ENCODE measurements around the gene CNKSR1.
A peak's percentile ranks its signal among the peaks of the same experiment; 100 is the strongest.

Gene CNKSR1

DNA sequence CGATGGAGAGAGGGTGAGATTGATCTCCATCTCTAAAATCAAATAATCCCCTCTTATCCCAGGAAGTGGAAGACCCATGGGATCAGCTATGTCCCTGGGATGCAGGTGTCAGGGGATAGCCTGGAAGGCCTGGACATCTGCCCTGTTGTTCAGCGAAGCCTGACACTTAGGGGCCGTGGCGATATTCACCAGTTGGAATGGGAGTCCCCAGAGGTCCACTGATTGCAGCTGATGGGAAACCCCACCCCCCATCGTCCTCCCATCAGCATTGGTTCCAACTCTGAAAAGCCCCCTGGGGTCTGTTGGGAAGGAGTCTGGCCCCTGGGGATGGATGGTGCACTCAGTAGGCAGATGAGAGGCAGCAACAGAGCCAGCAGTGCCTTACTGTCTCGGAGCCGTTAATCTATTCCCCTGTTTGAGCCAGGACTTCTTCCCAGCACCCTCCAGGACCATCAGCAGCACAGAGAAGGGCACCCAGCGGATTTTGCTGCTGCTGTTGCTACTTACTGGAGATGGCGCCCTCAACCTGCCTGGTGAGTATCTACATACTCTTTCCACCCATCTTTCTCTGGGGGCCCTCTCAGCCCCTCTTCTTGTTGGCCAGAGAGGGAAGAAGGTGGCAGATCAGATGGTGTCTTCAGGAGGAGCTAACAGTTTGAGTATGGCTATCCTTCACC is 26.5 kb downstream of the CNKSR1 start:
- TF ChIP-seq, protein P1, sequence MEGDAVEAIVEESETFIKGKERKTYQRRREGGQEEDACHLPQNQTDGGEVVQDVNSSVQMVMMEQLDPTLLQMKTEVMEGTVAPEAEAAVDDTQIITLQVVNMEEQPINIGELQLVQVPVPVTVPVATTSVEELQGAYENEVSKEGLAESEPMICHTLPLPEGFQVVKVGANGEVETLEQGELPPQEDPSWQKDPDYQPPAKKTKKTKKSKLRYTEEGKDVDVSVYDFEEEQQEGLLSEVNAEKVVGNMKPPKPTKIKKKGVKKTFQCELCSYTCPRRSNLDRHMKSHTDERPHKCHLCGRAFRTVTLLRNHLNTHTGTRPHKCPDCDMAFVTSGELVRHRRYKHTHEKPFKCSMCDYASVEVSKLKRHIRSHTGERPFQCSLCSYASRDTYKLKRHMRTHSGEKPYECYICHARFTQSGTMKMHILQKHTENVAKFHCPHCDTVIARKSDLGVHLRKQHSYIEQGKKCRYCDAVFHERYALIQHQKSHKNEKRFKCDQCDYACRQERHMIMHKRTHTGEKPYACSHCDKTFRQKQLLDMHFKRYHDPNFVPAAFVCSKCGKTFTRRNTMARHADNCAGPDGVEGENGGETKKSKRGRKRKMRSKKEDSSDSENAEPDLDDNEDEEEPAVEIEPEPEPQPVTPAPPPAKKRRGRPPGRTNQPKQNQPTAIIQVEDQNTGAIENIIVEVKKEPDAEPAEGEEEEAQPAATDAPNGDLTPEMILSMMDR (IDR thresholded peaks at IDR 0.05; ENCODE audit: extremely low read depth, insufficient read depth, missing control alignments), result peak; percentile 4
- in situ Hi-C loops (cut with MboI; ENCODE audit: low pct_unique_long_range_greater_than_20kb, low sequenced_read_pairs, unreplicated experiment), result no loop called here
- DNase-seq (ENCODE audit: low spot score), result no peak

DNA sequence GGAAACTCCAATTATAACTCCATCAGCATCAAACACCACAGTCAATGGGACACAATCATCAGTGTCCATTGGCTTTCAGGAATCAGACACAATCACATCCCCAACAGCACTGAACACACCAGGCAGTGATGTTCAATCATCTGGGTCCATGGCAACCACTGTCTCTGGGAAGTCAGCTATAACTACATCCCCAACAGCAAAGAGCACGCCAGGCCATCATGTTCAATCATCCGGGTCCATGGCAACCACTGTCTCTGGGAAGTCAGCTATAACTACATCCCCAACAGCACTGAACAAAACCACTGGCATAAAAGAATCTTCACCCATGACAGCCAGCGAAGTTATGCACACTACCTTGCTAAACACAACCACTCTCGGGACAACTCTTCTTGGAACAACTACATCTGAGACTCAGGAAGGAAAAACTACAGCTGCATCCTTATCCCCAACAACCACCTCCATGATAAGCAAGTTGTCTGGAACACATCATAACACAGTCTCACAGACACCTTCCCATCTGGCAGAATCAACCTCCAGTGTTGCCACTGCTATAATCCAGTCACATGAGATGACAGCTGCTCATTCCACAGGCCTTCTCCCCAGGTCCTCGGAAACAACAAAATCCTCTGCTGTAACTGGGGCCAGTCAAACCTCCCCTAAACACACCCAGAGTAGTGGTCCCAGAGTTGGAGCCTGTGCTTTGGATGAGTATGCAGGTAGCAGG is 33.0 kb downstream of the CNKSR1 start:
- no peak for DNase-seq (ENCODE audit: low spot score)
- TF ChIP-seq, protein P1 (IDR thresholded peaks at IDR 0.05; ENCODE audit: extremely low read depth, insufficient read depth, missing control alignments), result no peak
- in situ Hi-C loops (cut with MboI; ENCODE audit: low pct_unique_long_range_greater_than_20kb, low sequenced_read_pairs, unreplicated experiment), result no loop called here

- in situ Hi-C loops (cut with MboI; ENCODE audit: low pct_unique_long_range_greater_than_20kb, low sequenced_read_pairs, unreplicated experiment), result no loop called here
- DNase-seq (ENCODE audit: low spot score), result no peak
- TF ChIP-seq, protein P1 (IDR thresholded peaks at IDR 0.05; ENCODE audit: extremely low read depth, insufficient read depth, missing control alignments), result no peak
Measured at GRCh38 chr1:26212726-26213125, 35.4 kb downstream of the CNKSR1 start.

DNA sequence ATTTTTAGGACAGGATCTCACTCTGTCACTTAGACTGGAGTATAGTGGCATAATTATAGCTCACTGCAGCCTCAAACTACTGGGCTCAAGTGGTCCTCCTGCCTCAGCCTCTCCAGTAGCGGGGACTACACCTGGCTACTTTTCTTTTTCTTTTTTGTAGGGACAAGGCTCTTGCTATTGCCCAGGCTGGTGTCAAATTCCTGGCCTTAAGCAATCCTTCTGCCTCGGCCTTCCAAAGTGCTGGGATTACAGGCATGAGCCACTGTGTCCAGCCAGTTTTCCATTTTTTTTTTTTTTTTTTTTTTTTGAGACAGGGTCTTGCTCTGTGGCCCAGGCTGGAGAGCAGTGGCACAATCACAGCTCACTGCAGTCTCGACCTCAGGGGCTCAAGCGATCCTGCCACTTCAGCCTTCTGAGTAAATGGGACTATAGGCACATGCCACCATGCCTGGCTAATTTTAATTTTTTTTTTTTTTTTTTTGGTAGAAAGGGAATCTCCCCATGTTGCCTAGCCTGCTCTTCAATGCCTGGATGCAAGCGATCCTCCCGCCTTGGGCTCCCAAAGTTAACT is 36.1 kb downstream of the CNKSR1 start:
- TF ChIP-seq, protein P1 (IDR thresholded peaks at IDR 0.05; ENCODE audit: extremely low read depth, insufficient read depth, missing control alignments), result no peak
- no peak for DNase-seq (ENCODE audit: low spot score)
- in situ Hi-C loops (cut with MboI; ENCODE audit: low pct_unique_long_range_greater_than_20kb, low sequenced_read_pairs, unreplicated experiment), result no loop called here

- in situ Hi-C loops (cut with MboI; ENCODE audit: low pct_unique_long_range_greater_than_20kb, low sequenced_read_pairs, unreplicated experiment), result no loop called here
- DNase-seq (ENCODE audit: low spot score), result no peak
- TF ChIP-seq, protein P1 (IDR thresholded peaks at IDR 0.05; ENCODE audit: extremely low read depth, insufficient read depth, missing control alignments), result no peak
Measured at GRCh38 chr1:26215246-26215645, 38.0 kb downstream of the CNKSR1 start.

DNA sequence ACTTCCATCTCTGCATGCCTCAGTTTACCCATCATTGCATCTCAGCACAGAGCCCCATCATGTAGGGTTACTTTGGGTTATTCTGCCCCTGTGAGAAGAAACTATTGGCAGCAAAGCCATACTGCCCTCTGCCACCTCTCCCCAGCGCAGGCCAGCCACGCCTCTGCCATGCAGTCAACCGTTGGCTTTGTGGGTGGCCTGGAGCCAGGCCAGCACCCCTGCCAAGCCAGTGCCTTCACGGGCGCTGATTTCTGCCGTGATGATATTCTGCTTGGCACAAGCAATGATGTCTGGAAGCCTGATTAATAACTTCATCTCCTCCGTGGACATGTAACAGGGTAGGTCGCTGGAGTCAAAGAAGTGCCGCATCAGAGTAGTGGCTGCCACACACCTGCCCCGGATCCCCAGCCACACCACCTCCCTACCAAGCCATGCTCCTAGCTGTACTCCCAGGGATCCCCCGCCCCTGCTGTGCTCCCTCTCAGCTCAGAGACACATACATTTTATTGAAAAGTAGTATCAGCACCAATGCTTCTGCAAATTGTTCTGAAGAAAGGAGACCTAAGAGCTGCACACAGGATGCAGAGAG is 41.7 kb downstream of the CNKSR1 start:
- in situ Hi-C loops (cut with MboI; ENCODE audit: low pct_unique_long_range_greater_than_20kb, low sequenced_read_pairs, unreplicated experiment), result no loop called here
- TF ChIP-seq, protein P1 (IDR thresholded peaks at IDR 0.05; ENCODE audit: extremely low read depth, insufficient read depth, missing control alignments), result no peak
- no peak for DNase-seq (ENCODE audit: low spot score)

Data from GM13977 (cell line).